KOPT-K1 (cell line): Measurements from ENCODE around the gene GTPBP6.

ENCODE experiments used
- H3K27ac ChIP-seq: fragments of 200-600 bp; sonication (generic); 2 replicates; pipeline ENCODE4 v1.5.1; 2016; ENCODE audit warnings: antibody characterized with exemption, mild to moderate bottlenecking, low read depth, low read length; ENCODE audit not compliant: poor library complexity, severe bottlenecking
- H3K36me3 ChIP-seq: fragments of 200-600 bp; sonication (generic); 2 replicates; pipeline ENCODE4 v1.5.1; 2017; ENCODE audit warnings: antibody characterized with exemption, mild to moderate bottlenecking, low read length, moderate library complexity; ENCODE audit not compliant: insufficient read depth
- H3K9me3 ChIP-seq: fragments of 200-600 bp; sonication (generic); 2 replicates; pipeline ENCODE4 v1.5.1; 2017; ENCODE audit warnings: antibody characterized with exemption, low read length, mild to moderate bottlenecking; ENCODE audit not compliant: insufficient read depth, poor library complexity, severe bottlenecking

The GTPBP6 gene

GRCh38 chrX:345020-345925, 26.7 kb upstream of the GTPBP6 start:
- peaks cover 62% of the 10 kb centered on the region for H3K9me3 ChIP-seq
- no peak overlapping the region for H3K27ac ChIP-seq
- H3K36me3 ChIP-seq, result peaks cover 79% of the 10 kb centered on the region

GRCh38 chrX:344371-344901, 25.8 kb upstream of the GTPBP6 start:
- Histone ChIP-seq H3K9me3 (peaks cover 62% of the 10 kb centered on the region), H3K27ac (no peak overlapping the region), H3K36me3 (peaks cover 71% of the 10 kb centered on the region)

GRCh38 chrX:341541-342101, 23.0 kb upstream of the GTPBP6 start:
- Histone ChIP-seq H3K27ac (no peak overlapping the region), H3K9me3 (peaks cover 48% of the 10 kb centered on the region), H3K36me3 (peaks cover 70% of the 10 kb centered on the region)

- H3K27ac ChIP-seq, result no peak overlapping the region
- peaks cover 42% of the 10 kb centered on the region for H3K9me3 ChIP-seq
- peaks cover 71% of the 10 kb centered on the region for H3K36me3 ChIP-seq
Observed at GRCh38 chrX:340641-341423, 22.2 kb upstream of the GTPBP6 start.

GRCh38 chrX:340121-340520, 21.5 kb upstream of the GTPBP6 start:
- peaks cover 73% of the 10 kb centered on the region for H3K36me3 ChIP-seq
- no peak overlapping the region for H3K27ac ChIP-seq
- peaks cover 37% of the 10 kb centered on the region for H3K9me3 ChIP-seq

DNA sequence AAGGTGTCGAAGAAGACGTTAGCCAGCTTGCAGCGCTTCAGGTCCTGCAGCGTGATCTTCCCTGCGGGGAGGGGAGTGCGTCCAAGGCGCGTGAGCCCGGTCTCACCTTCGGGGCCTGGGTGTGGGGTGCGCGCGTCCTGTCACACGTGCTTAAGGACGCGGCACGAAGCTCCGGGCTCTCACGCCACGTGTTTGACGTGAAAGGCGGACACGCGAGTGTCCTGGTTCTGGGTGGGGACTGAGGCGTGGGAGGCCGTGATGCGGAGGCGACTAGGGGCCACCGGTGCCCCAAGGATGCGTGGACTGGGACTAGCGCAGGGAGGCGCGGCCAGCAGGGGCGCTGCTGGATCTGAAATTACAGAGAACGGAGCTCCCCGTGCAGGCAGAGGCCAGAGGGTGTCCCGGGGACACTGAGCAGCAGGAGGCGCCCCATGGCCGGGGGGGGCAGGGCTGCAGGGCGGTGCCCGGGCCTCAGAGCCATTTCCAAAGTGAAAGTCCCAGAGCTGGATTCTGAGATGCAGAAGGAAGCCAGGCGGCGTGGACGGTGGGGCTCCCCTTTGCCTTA, 20.3 kb upstream of the GTPBP6 start:
- Histone ChIP-seq H3K36me3 (peaks cover 73% of the 10 kb centered on the region), H3K27ac (no peak overlapping the region), H3K9me3 (peaks cover 25% of the 10 kb centered on the region)

GRCh38 chrX:338281-338835, 19.8 kb upstream of the GTPBP6 start:
- Histone ChIP-seq H3K27ac (no peak overlapping the region), H3K36me3 (peaks cover 77% of the 10 kb centered on the region), H3K9me3 (peaks cover 20% of the 10 kb centered on the region)

DNA sequence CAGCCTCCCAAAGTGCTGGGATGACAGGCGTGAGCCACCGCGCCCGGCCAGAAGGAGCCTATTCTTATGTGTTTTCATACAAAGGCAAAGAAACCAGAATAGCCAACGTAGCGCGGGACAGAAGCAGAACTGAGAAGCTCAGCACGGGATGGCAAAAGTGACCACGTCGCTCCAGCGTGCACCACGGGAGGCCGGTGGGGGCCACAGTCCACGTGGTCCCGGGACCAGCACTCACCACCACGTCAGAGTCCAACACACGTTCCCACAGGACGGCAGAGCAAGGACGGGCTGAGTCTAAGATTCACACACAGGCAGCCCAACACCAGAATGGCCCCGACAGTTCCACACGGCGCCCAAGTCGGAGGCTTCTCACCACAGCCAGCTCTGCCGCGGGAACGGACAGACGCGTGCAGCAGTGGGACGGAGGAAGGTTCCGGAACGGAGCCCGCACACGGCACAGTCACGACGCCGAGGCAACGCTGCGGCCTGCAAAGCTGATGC, 18.8 kb upstream of the GTPBP6 start:
- peaks cover 87% of the 10 kb centered on the region for H3K36me3 ChIP-seq
- H3K9me3 ChIP-seq, result peaks cover 20% of the 10 kb centered on the region
- no peak overlapping the region for H3K27ac ChIP-seq

GRCh38 chrX:336227-336626, 17.6 kb upstream of the GTPBP6 start:
- Histone ChIP-seq H3K36me3 (peaks cover 84% of the 10 kb centered on the region), H3K27ac (no peak overlapping the region), H3K9me3 (peaks cover 10% of the 10 kb centered on the region)

DNA sequence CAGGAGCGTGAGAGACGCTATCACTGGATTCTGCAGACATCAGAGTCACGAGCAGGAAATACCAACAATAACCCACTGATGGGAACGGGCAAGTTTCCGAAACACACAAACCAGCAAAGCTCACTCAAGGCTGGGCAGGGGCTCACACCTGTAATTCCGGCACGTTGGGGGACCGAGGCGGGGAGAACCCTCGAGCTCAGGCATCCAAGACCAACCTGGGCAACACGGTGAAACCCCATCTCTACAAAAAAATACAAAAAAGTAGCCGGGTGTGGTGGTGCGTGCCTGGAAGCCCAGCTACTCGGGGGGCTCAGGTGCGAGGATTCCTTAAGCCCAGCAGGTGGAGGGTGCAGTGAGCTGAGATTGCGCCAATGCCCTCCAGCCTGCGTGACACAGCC, 17.2 kb upstream of the GTPBP6 start:
- peaks cover 80% of the 10 kb centered on the region for H3K36me3 ChIP-seq
- H3K9me3 ChIP-seq, result peaks cover 5% of the 10 kb centered on the region
- H3K27ac ChIP-seq, result no peak overlapping the region

DNA sequence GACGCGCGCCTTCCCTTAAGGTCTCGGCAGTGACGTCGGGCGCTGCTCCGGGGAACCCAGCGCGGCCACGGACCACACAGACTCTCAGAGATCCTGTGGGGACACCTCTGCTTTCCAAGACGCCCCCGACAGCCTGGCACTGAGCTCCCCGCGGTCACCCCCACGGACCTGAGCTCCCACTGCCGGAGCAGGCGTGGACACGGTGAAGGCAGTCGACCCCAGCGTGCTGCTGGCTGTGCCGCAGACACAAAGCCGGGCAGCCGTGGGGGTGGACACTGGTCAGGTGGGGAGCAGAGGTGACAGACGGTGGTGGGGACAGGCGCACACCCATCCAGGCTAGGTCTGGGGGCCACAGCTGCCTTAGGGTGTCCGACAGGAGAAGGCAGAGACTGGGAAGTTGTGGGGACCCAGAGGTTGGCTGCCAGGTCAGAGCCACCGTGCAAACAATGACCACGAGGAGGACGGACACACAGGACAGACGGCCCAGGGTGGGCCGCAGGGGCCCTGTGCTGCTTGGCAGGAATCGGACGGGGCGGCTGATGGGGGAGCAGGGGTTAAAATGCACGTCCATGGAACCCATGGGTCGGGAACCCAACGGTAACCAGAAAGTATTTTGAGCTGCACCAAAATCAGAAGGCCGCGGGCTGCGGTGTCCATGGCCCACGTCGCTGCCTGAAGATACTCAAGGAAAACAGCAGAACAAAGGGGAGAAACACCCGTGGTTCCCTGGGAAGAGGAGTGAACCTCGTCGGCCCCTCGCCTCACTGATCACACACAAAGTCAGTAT, 16.6 kb upstream of the GTPBP6 start:
- Histone ChIP-seq H3K9me3 (no peaks in the 10 kb centered on the region), H3K27ac (no peak overlapping the region), H3K36me3 (peaks cover 75% of the 10 kb centered on the region)

DNA sequence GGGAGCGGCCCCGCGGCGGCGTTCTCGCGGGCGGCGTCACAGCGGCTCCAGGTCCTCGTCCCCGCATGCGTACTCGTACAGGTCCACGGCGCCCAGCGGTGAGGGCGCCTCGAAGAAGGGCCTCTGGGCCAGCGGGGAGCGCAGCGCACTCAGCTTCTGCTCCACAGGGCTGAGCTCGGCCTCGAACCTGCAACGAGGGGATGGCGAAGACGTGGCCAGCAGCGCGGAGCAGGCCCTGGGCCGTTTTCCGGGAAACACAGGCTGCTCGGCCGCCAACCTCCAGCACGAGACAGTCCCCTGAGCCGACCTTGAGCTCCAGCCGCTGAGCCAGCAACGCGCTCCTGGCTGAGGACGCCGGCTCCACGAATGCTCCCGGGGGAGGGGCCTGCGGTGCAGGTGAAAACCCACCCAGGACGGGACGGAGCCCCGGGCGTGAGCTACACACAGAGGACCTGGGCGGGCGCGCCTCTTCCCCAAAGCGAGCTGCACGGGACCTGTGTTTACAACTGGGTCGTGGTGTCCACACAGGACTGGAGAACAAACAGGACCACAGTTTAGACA, 15.8 kb upstream of the GTPBP6 start:
- H3K9me3 ChIP-seq, result no peaks in the 10 kb centered on the region
- peaks cover 75% of the 10 kb centered on the region for H3K36me3 ChIP-seq
- no peak overlapping the region for H3K27ac ChIP-seq

- H3K36me3 ChIP-seq, result peaks cover 71% of the 10 kb centered on the region
- no peaks in the 10 kb centered on the region for H3K9me3 ChIP-seq
- H3K27ac ChIP-seq, result no peak overlapping the region
Observed at GRCh38 chrX:333611-334311, 15.2 kb upstream of the GTPBP6 start.
